Measurements from ENCODE around the gene LIG1.

Gene LIG1

DNA sequence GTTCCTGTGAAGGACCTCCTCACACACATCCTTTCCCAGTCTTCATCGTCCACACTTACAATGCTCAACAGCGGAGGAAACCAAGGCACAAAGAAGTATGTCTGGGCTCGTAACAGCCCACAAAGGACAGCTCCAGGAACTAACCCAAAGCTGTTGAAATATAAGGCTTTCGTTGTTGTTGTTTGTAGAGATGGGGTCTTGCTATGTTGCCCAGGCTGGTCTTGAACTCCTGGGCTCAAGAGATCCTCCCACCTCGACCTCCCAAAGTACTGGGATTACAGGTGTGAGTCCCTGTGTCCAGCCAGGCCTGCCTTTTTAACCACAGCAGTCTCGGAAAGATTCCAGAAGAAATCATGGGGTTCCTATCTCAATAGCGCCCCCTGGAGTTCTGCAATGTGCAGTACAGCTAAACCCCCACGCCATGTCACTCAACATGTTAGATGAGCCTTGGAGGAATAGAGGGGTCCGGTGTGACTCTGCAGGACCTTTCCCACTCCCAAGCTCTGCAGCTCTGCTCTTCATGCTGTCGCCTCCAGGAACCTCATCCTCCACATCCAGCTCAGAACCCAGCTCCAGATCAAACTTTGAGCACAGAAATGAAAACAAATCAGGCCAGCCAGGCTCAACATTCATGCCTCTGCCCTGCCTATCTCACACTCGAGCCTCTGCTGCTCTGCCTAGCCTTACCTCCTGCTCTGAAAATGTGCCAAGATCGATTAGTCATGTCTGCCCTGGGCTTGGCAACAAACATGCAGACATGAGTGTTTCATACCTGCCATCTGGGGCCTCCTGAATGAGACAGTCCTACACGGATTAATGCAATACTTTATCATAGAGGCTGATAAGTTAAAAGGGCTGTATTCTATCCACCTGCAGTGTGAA lies 67.0 kb downstream of the LIG1 start:
- no peak for TF ChIP-seq EZH2 (IDR thresholded peaks at IDR 0.05; ENCODE audit: borderline replicate concordance, low read length)
- TF ChIP-seq CTCF (IDR thresholded peaks at IDR 0.05; ENCODE audit: low read length) = peak; percentile 75
- Histone ChIP-seq H3K9ac (ENCODE audit: low read length) (no peak overlapping the region), H3K4me3 (ENCODE audit: low read depth, low read length, poor library complexity, severe bottlenecking) (no peak overlapping the region), H3K27ac (ENCODE audit: low read depth, low read length, poor library complexity, severe bottlenecking) (no peak overlapping the region), H3F3A (ENCODE audit: insufficient read depth, low read length) (no peaks in the 10 kb centered on the region), H3K4me1 (ENCODE audit: insufficient read depth, low read length, severe bottlenecking) (peaks cover 4% of the 10 kb centered on the region), H3K9me3 (ENCODE audit: low read length) (no peaks in the 10 kb centered on the region), H3K36me3 (ENCODE audit: insufficient read depth, low read length) (no peaks in the 10 kb centered on the region), H4K20me1 (ENCODE audit: insufficient read depth, low read length) (no peaks in the 10 kb centered on the region), H3K79me2 (ENCODE audit: insufficient read depth, low read length) (no peaks in the 10 kb centered on the region), H3K4me2 (ENCODE audit: low read length) (0 out of 2 replicates have a peak overlapping the region, but pooled peaks have one; percentile 4), H2AFZ (ENCODE audit: low read length) (no peak overlapping the region), H3K27me3 (ENCODE audit: insufficient read depth, low read length) (no peaks in the 10 kb centered on the region; the same call in 1 of the 2 replicates), H3K9me2 (ENCODE audit: low read depth, low read length) (no peaks in the 10 kb centered on the region)

DNA sequence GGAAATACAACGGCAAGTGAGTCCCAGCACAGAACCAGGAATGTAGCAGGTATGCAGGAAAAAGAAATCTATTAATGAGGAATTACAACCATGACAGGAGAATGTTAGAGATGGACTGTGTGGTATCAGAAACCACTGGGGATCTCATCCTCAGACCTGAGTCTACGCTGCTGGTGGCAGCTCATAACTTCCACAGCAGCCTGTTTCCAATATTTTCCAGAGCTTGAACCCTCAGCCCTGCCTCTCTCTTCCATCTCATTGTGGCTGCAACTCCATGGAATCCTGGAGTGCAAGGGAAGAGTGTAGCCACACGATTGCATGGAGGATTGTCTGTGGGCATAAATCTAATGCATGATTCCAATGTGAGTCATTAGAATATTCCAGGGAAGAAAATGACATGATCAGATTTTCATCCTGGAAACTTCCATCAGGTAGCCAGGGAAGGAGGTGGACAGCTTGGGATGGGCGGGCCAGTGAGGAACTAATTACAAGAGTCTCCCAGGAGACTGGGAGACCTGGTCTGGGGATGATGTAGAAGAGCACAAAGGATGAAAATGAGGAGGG lies 74.5 kb downstream of the LIG1 start:
- no peak overlapping the region for H2AFZ ChIP-seq (ENCODE audit: low read length)
- no peaks in the 10 kb centered on the region; the same call in 1 of the 2 replicates for H3K36me3 ChIP-seq (ENCODE audit: insufficient read depth, low read length)
- 0 out of 2 replicates have a peak, but pooled peaks cover 2% of the 10 kb centered on the region for H3K9me3 ChIP-seq (ENCODE audit: low read length)
- no peaks in the 10 kb centered on the region for H3K79me2 ChIP-seq (ENCODE audit: insufficient read depth, low read length)
- H4K20me1 ChIP-seq (ENCODE audit: insufficient read depth, low read length) = no peaks in the 10 kb centered on the region
- H3F3A ChIP-seq (ENCODE audit: insufficient read depth, low read length) = no peaks in the 10 kb centered on the region
- no peak overlapping the region for H3K9ac ChIP-seq (ENCODE audit: low read length)
- peaks cover 4% of the 10 kb centered on the region; the same call in 1 of the 2 replicates for H3K27me3 ChIP-seq (ENCODE audit: insufficient read depth, low read length)
- no peak overlapping the region for H3K27ac ChIP-seq (ENCODE audit: low read depth, low read length, poor library complexity, severe bottlenecking)
- H3K4me3 ChIP-seq (ENCODE audit: low read depth, low read length, poor library complexity, severe bottlenecking) = no peak overlapping the region
- no peaks in the 10 kb centered on the region for H3K4me1 ChIP-seq (ENCODE audit: insufficient read depth, low read length, severe bottlenecking)
- no peaks in the 10 kb centered on the region for H3K9me2 ChIP-seq (ENCODE audit: low read depth, low read length)
- no peak overlapping the region for H3K4me2 ChIP-seq (ENCODE audit: low read length)
- TF ChIP-seq EZH2 (IDR thresholded peaks at IDR 0.05; ENCODE audit: borderline replicate concordance, low read length) (no peak), CTCF (IDR thresholded peaks at IDR 0.05; ENCODE audit: low read length) (no peak)

GRCh38 chr19:48094855-48095203 lies 75.3 kb downstream of the LIG1 start:
- no peak overlapping the region for H2AFZ ChIP-seq (ENCODE audit: low read length)
- no peaks in the 10 kb centered on the region for H3K4me1 ChIP-seq (ENCODE audit: insufficient read depth, low read length, severe bottlenecking)
- H3K36me3 ChIP-seq (ENCODE audit: insufficient read depth, low read length) = no peaks in the 10 kb centered on the region; the same call in 1 of the 2 replicates
- H3F3A ChIP-seq (ENCODE audit: insufficient read depth, low read length) = no peaks in the 10 kb centered on the region
- peaks cover 4% of the 10 kb centered on the region; the same call in 1 of the 2 replicates for H3K27me3 ChIP-seq (ENCODE audit: insufficient read depth, low read length)
- H3K9me2 ChIP-seq (ENCODE audit: low read depth, low read length) = no peaks in the 10 kb centered on the region
- H3K4me2 ChIP-seq (ENCODE audit: low read length) = no peak overlapping the region
- no peak overlapping the region for H3K9ac ChIP-seq (ENCODE audit: low read length)
- no peak overlapping the region for H3K4me3 ChIP-seq (ENCODE audit: low read depth, low read length, poor library complexity, severe bottlenecking)
- H3K79me2 ChIP-seq (ENCODE audit: insufficient read depth, low read length) = no peaks in the 10 kb centered on the region
- H3K27ac ChIP-seq (ENCODE audit: low read depth, low read length, poor library complexity, severe bottlenecking) = no peak overlapping the region
- H3K9me3 ChIP-seq (ENCODE audit: low read length) = 0 out of 2 replicates have a peak, but pooled peaks cover 2% of the 10 kb centered on the region
- H4K20me1 ChIP-seq (ENCODE audit: insufficient read depth, low read length) = no peaks in the 10 kb centered on the region
- no peak for TF ChIP-seq EZH2 (IDR thresholded peaks at IDR 0.05; ENCODE audit: borderline replicate concordance, low read length)
- no peak for TF ChIP-seq CTCF (IDR thresholded peaks at IDR 0.05; ENCODE audit: low read length)

All from OCI-LY1 (cell line).